MM.1S (cell line): ENCODE measurements around the gene BTBD18.

Experiments
- DNase-seq: peaks from one replicate; pipeline ENCODE4 v3.0.0-alpha.2; 2015
- H2AFZ ChIP-seq: fragments of 300-600 bp; sonication (generic); 2 replicates; pipeline ENCODE4 v1.6.0; 2016; ENCODE audit warnings: antibody characterized with exemption, low read length
- H3F3A ChIP-seq: fragments of 300-600 bp; sonication (generic); 2 replicates; pipeline ENCODE4 v1.6.1; 2016; ENCODE audit warnings: mild to moderate bottlenecking, antibody characterized with exemption, low read length, moderate library complexity, mixed read lengths; ENCODE audit not compliant: insufficient read depth
- H3K27ac ChIP-seq: fragments of 300-600 bp; sonication (generic); 2 replicates; pipeline ENCODE4 v1.5.1; 2016; ENCODE audit warnings: mild to moderate bottlenecking, low read length
- H3K27me3 ChIP-seq: fragments of 300-600 bp; sonication (generic); replicated peaks from 2 replicates; pipeline ENCODE4 v1.6.0; 2016; ENCODE audit warnings: low read length; ENCODE audit not compliant: insufficient read depth
- H3K36me3 ChIP-seq: fragments of 300-600 bp; sonication (generic); replicated peaks from 2 replicates; pipeline ENCODE4 v1.6.1; 2016; ENCODE audit warnings: mild to moderate bottlenecking, low read length, mixed read lengths; ENCODE audit not compliant: insufficient read depth
- H3K4me1 ChIP-seq: fragments of 300-600 bp; sonication (generic); 2 replicates; pipeline ENCODE4 v1.6.1; 2016; ENCODE audit warnings: low read length, mixed read lengths
- H3K4me2 ChIP-seq: fragments of 300-600 bp; sonication (generic); 2 replicates; pipeline ENCODE4 v1.6.0; 2016; ENCODE audit warnings: low read depth, low read length
- H3K4me3 ChIP-seq: fragments of 300-600 bp; sonication (generic); 2 replicates; pipeline ENCODE4 v1.5.1; 2016; ENCODE audit warnings: low read length, mixed read lengths
- H3K79me2 ChIP-seq: fragments of 300-600 bp; sonication (generic); 2 replicates; pipeline ENCODE4 v1.6.1; 2016; ENCODE audit warnings: mixed run types, low read length, mixed read lengths
- H3K9ac ChIP-seq: fragments of 300-600 bp; sonication (generic); 2 replicates; pipeline ENCODE4 v1.6.1; 2016; ENCODE audit warnings: low read length, mixed read lengths
- H3K9me2 ChIP-seq: fragments of 300-600 bp; sonication (generic); replicated peaks from 2 replicates; pipeline ENCODE4 v1.6.1; 2016; ENCODE audit warnings: mild to moderate bottlenecking, low read length, mixed read lengths; ENCODE audit not compliant: insufficient read depth
- H3K9me3 ChIP-seq: fragments of 300-600 bp; sonication (generic); replicated peaks from 2 replicates; pipeline ENCODE4 v1.6.1; 2016; ENCODE audit warnings: mild to moderate bottlenecking, low read length, mixed read lengths; ENCODE audit not compliant: insufficient read depth
- H4K20me1 ChIP-seq: fragments of 300-600 bp; sonication (generic); 2 replicates; pipeline ENCODE4 v1.6.1; 2016; ENCODE audit warnings: mild to moderate bottlenecking, low read length, moderate library complexity, mixed read lengths; ENCODE audit not compliant: insufficient read depth
- EZH2 ChIP-seq: fragments of 300-600 bp; sonication (generic); optimal IDR thresholded peaks from 2 replicates; pipeline ENCODE3; 2017; ENCODE audit warnings: low read depth, mild to moderate bottlenecking, antibody characterized with exemption, low read length, mixed read lengths
- EZH2phosphoT487 ChIP-seq: fragments of 300-600 bp; sonication (generic); IDR thresholded peaks from 2 replicates; pipeline ENCODE4 v1.6.1; 2018; ENCODE audit warnings: antibody characterized with exemption, low read length
- TF ChIP-seq, protein P1 (sequence below): fragments of 300-600 bp; sonication (generic); IDR thresholded peaks from 2 replicates; pipeline ENCODE4 v1.5.1; 2016; ENCODE audit warnings: antibody characterized with exemption, low read length, mixed read lengths

Gene BTBD18

DNA sequence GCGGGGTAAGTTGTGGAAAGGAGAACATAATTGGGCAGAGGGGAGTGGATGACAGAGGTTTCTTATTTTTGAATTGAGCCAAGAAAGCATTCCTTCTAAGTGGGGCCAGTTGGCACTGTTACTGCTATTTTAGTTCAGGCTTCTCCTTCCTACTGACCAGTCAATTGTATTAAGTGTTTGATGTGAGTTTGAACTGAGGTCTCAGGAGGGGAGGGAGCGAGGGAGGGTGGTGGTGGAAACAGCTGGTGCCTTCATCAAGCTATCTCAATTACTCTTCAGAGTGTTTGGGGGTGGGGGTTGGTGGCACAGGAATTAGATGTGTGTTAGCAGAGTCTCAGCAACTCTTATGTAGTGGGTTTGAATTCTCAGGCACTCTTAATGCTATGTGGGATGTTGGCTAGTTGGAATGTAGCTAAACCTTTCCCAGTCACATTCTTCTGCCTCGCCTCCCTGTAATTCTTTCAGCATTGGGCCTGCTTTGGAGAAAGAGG is 24.5 kb upstream of the BTBD18 start:
- Histone ChIP-seq H3K4me3 (no peak overlapping the region), H3K36me3 (no peaks in the 10 kb centered on the region), H2AFZ (no peak overlapping the region), H3K4me2 (no peak overlapping the region), H3K27ac (no peak overlapping the region), H3K9me3 (no peaks in the 10 kb centered on the region), H4K20me1 (no peaks in the 10 kb centered on the region), H3K9ac (no peak overlapping the region), H3K27me3 (no peaks in the 10 kb centered on the region), H3F3A (no peaks in the 10 kb centered on the region), H3K9me2 (no peaks in the 10 kb centered on the region), H3K4me1 (no peaks in the 10 kb centered on the region), H3K79me2 (no peaks in the 10 kb centered on the region)
- TF ChIP-seq EZH2 (no peak), EZH2phosphoT487 (no peak)
- TF ChIP-seq, protein P1, sequence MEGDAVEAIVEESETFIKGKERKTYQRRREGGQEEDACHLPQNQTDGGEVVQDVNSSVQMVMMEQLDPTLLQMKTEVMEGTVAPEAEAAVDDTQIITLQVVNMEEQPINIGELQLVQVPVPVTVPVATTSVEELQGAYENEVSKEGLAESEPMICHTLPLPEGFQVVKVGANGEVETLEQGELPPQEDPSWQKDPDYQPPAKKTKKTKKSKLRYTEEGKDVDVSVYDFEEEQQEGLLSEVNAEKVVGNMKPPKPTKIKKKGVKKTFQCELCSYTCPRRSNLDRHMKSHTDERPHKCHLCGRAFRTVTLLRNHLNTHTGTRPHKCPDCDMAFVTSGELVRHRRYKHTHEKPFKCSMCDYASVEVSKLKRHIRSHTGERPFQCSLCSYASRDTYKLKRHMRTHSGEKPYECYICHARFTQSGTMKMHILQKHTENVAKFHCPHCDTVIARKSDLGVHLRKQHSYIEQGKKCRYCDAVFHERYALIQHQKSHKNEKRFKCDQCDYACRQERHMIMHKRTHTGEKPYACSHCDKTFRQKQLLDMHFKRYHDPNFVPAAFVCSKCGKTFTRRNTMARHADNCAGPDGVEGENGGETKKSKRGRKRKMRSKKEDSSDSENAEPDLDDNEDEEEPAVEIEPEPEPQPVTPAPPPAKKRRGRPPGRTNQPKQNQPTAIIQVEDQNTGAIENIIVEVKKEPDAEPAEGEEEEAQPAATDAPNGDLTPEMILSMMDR: no peak
- DNase-seq: no peak

DNA sequence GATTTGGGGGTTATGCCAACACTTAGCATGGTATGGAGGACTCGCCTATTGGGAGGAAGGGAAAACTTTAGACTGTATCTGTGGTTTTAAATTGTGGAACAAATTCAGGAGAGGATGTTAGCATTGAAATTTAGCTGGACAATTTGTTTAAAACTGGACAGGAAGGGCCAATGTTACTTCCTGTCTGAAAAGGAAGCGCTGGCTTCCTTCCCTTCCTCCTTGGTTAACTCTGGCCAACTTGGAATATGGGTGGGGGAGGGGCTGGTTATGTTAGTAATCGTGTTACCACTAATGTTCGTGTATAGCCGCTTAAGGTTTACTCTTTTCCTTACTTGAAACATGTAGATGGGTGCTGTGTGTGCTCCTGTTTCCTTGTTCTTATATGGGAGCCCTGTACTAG is 23.9 kb upstream of the BTBD18 start:
- Histone ChIP-seq H3K9me3 (no peaks in the 10 kb centered on the region), H3K9me2 (no peaks in the 10 kb centered on the region), H4K20me1 (no peaks in the 10 kb centered on the region), H2AFZ (no peak overlapping the region), H3K27ac (no peak overlapping the region), H3K36me3 (no peaks in the 10 kb centered on the region), H3K27me3 (no peaks in the 10 kb centered on the region), H3K79me2 (no peaks in the 10 kb centered on the region), H3K9ac (no peak overlapping the region), H3K4me3 (no peak overlapping the region), H3K4me1 (no peaks in the 10 kb centered on the region), H3K4me2 (no peak overlapping the region), H3F3A (no peaks in the 10 kb centered on the region)
- DNase-seq: no peak
- TF ChIP-seq, protein P1: no peak
- TF ChIP-seq EZH2phosphoT487 (no peak), EZH2 (no peak)

DNA sequence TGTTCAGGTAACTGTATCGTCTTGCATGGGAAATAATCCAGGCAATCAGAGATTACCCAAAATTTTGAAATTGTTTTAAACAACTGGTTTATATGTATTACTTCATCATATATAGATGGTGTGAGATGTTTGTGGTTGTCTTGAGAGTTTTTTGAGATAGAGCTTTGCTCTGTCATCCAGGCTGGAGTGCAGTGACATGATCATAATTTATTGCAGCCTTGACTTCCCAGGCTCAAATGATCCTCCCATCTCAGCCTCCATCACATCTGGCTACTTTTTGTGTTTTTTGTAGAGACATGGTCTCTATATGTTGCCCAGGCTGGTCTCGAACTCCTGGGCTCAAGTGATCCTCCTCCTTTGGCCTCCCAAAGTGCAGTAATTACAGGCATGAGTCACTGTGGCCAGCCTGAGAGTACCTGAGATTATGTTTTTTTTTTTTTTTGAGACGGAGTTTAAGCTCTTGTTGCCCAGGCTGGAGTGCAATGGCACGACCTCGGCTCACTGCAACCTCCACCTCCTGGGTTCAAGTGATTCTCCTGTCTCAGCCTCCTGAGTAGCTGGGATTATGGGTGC is 21.5 kb upstream of the BTBD18 start:
- no peaks in the 10 kb centered on the region for H3K9me3 ChIP-seq
- H3K27ac ChIP-seq: no peak overlapping the region
- H3K4me2 ChIP-seq: no peak overlapping the region
- H3F3A ChIP-seq: no peaks in the 10 kb centered on the region
- H2AFZ ChIP-seq: no peak overlapping the region
- no peaks in the 10 kb centered on the region for H3K27me3 ChIP-seq
- H3K9ac ChIP-seq: no peak overlapping the region
- H3K9me2 ChIP-seq: no peaks in the 10 kb centered on the region
- no peaks in the 10 kb centered on the region for H3K79me2 ChIP-seq
- no peaks in the 10 kb centered on the region for H3K36me3 ChIP-seq
- H4K20me1 ChIP-seq: no peaks in the 10 kb centered on the region
- no peak overlapping the region for H3K4me3 ChIP-seq
- DNase-seq: no peak
- no peaks in the 10 kb centered on the region for H3K4me1 ChIP-seq
- TF ChIP-seq, protein P1: no peak
- TF ChIP-seq EZH2 (no peak), EZH2phosphoT487 (no peak)
